Transverse colon (tissue), 4 donors: ENCODE data around the gene FRY. TPM values are rescaled to one million over a fixed set of nuclear protein-coding genes. Genes with fewer than 3 reads are reported as not detected.

Source experiments
- DNase-seq: peaks from one replicate; pipeline ENCODE4 v3.0.0-alpha.2; 2019
- H3K27ac ChIP-seq, 4 donors: fragments of 200-600 bp; sonication (generic); 2 replicates each; pipeline ENCODE4 v1.5.1; 2016 to 2018; ENCODE audit warnings: inconsistent platforms in 4 of 4
- H3K27me3 ChIP-seq: fragments of 200-600 bp; sonication (generic); 2 replicates; pipeline ENCODE4 v1.5.1; 2017; ENCODE audit warnings: inconsistent platforms
- H3K36me3 ChIP-seq, 4 donors: fragments of 200-600 bp; sonication (generic); 2 replicates each; pipeline ENCODE4 v1.5.1; 2017 to 2019; ENCODE audit warnings: inconsistent platforms in 4 of 4
- H3K4me1 ChIP-seq, 4 donors: fragments of 200-600 bp; sonication (generic); 2 replicates each; pipeline ENCODE4 v1.5.1; 2017 to 2020; ENCODE audit warnings: inconsistent platforms in 4 of 4
- H3K4me3 ChIP-seq, 4 donors: fragments of 200-600 bp; sonication (generic); 1 replicate in 1 of 4; 2 replicates in 3 of 4; pipeline versions ENCODE4 v1.5.1 to v1.6.1; 2017 to 2019; ENCODE audit warnings: inconsistent platforms in 4 of 4
- H3K9me3 ChIP-seq, 2 donors: fragments of 200-600 bp; sonication (generic); 2 replicates each; pipeline ENCODE4 v1.5.1; 2017 to 2019; ENCODE audit warnings: inconsistent platforms in 2 of 2
- EP300 ChIP-seq: sonication (generic); formaldehyde crosslinking; IDR thresholded peaks from one replicate; pipeline ENCODE4 v1.6.1; 2017; ENCODE audit warnings: antibody characterized with exemption, low read depth
- POLR2A ChIP-seq: fragments of 450-650 bp; IDR thresholded peaks from one replicate; pipeline ENCODE4 v1.6.1; 2016; ENCODE audit warnings: antibody characterized with exemption, mild to moderate bottlenecking, moderate library complexity
- POLR2AphosphoS5 ChIP-seq, 3 donors: sonication (generic); formaldehyde crosslinking; IDR thresholded peaks; one replicate each; pipeline ENCODE4 v1.6.1; 2016; ENCODE audit warnings: antibody characterized with exemption in 3 of 3
- WGBS, 2 donors: methylation state at CpG; one replicate each; pipeline ENCODE4 v1.1.5; 2018; ENCODE audit warnings: low coverage in 1 of 2; 5-methylcytosine and 5-hydroxymethylcytosine counted together
- in situ Hi-C, 4 donors: fragments of 200-750 bp; cut with MboI; loops; one replicate each; pipeline versions ENCODE4 v1.15.0 to v1.15.1; 2017; ENCODE audit warnings: low sequenced_read_pairs in 3 of 4, low pct_ligation_motif_present in 1 of 4, low pct_unique_long_range_greater_than_20kb in 1 of 4
- intact Hi-C: fragments of 100-400 bp; cut with DNase I; formaldehyde crosslinking; loops from one replicate; pipeline ENCODE4 v1.15.1; 2023; ENCODE audit warnings: low total_unique reads
- total RNA-seq, 4 donors: library from RNA; depleted of rRNA; stranded (reverse); fragments of >200 nt; gene quantifications; one replicate each; pipeline ENCODE4 v1.1.0, GENCODE V29; 2016
- TF ChIP-seq, protein P1 (sequence below), 5 experiments: fragments of 200-600 bp in 3 of 5; fragments of 450-650 bp in 2 of 5; sonication (generic) in 3 of 5; IDR thresholded peaks; 1 replicate in 2 of 5; 2 replicates in 3 of 5; pipeline ENCODE4 v1.5.1; 2016 to 2017; ENCODE audit warnings: antibody characterized with exemption in 5 of 5, inconsistent platforms in 3 of 5, mild to moderate bottlenecking in 2 of 5, moderate library complexity in 1 of 5

FRY gene
- total RNA-seq, 4 donors from 2014 or later: 6.7 to 42.6 (median 12.4) TPM

DNA sequence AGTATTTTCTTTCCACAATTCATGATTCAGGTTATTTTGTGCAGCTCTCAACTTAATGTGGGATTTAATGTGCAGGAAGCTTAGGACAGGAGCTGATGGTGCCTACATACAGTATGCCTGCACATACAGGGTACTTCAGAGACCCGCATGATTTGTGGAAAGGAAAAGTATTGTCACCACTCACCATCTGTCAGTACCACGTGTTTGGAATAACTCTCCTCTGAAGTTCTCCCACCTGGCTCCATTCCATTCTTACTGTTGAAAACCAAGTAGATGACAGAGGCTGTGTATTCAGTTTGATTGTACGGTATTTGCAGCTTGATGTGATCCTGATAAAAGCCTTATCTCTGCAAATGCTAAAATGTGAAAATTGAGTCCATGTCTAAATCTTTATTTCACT, 197.9 kb downstream of the FRY start:
- DNase-seq: no peak
- Histone ChIP-seq H3K36me3 (no peaks in the 10 kb centered on the region), H3K4me1 (no peaks in the 10 kb centered on the region), H3K9me3 (no peaks in the 10 kb centered on the region), H3K27ac (no peak overlapping the region), H3K27me3 (no peaks in the 10 kb centered on the region), H3K4me3 (no peak overlapping the region)
- intact Hi-C loops (no loop called here), in situ Hi-C loops (no loop called here)
- TF ChIP-seq EP300 (no peak), POLR2A (no peak)
- WGBS, 2 donors: 67 to 80% methylated on average over 1 to 3 of the region's 3 CpGs

DNA sequence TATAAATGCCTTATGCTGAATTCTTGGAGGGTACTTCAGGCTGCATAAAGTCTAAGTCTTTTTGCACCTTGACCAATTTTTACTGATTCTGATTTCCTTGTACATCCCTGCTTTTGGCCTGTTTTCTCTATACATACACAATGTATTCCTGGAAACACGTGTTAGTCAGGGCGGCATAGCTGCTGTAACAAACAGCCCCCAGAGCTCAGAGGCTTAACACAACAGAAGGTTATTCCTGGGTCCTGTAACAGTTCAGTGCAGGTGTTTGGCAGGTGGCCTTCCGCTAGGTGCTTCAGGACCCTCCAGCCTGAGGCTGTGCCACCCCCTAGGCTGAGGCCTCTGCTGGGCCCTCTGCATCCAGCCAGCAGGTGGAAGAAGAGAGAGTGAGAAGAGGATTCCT, 200.7 kb downstream of the FRY start:
- no peaks in the 10 kb centered on the region for H3K4me1 ChIP-seq
- in situ Hi-C loops (no loop called here), intact Hi-C loops (no loop called here)
- TF ChIP-seq POLR2A: no peak
- no peak for TF ChIP-seq POLR2AphosphoS5 (IDR thresholded peaks at IDR 0.05)
- no peak for TF ChIP-seq EP300
- TF ChIP-seq, protein P1, sequence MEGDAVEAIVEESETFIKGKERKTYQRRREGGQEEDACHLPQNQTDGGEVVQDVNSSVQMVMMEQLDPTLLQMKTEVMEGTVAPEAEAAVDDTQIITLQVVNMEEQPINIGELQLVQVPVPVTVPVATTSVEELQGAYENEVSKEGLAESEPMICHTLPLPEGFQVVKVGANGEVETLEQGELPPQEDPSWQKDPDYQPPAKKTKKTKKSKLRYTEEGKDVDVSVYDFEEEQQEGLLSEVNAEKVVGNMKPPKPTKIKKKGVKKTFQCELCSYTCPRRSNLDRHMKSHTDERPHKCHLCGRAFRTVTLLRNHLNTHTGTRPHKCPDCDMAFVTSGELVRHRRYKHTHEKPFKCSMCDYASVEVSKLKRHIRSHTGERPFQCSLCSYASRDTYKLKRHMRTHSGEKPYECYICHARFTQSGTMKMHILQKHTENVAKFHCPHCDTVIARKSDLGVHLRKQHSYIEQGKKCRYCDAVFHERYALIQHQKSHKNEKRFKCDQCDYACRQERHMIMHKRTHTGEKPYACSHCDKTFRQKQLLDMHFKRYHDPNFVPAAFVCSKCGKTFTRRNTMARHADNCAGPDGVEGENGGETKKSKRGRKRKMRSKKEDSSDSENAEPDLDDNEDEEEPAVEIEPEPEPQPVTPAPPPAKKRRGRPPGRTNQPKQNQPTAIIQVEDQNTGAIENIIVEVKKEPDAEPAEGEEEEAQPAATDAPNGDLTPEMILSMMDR (IDR thresholded peaks at IDR 0.05): no peak
- H3K36me3 ChIP-seq: peaks cover 0 to 2% (median 0%) of the 10 kb centered on the region in 4 donors
- no peaks in the 10 kb centered on the region for H3K27me3 ChIP-seq
- DNase-seq: no peak
- no peaks in the 10 kb centered on the region for H3K9me3 ChIP-seq
- no peak overlapping the region for H3K4me3 ChIP-seq
- peak overlapping the region in 1 of 4 donors; percentile 5 for H3K27ac ChIP-seq
- 92 to 100% methylated on average over 1 to 3 of the region's 3 CpGs for WGBS, 2 donors

DNA sequence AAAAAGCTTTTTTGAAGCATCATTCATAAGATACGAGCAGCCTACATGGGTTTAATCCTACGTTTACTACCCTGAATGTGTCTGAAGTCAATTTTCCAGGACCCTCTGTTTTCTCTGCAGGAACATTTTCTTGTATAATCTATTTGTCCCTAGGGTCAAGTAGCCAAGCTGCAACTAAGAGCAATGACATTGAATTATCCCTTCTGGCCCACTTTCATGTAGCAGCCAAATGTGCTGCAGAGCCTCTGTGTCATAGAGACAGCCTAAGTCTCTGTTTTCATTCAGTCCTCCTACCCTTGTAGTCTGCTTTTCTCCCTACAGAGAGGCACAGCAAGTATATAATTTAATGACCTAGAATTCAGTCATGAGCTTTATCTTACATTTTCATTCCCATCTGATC, 201.5 kb downstream of the FRY start:
- H3K4me3 ChIP-seq: no peak overlapping the region
- no peak for DNase-seq
- intact Hi-C loops (no loop called here), in situ Hi-C loops (no loop called here)
- H3K4me1 ChIP-seq: no peaks in the 10 kb centered on the region
- TF ChIP-seq EP300: no peak
- no peak for TF ChIP-seq POLR2A
- no peak for TF ChIP-seq POLR2AphosphoS5 (IDR thresholded peaks at IDR 0.05)
- TF ChIP-seq, protein P1 (IDR thresholded peaks at IDR 0.05): no peak
- H3K27me3 ChIP-seq: no peaks in the 10 kb centered on the region
- H3K27ac ChIP-seq: peak overlapping the region in 2 of 4 donors; percentile 5 to 31
- H3K36me3 ChIP-seq: peaks cover 0 to 3% (median 0%) of the 10 kb centered on the region in 4 donors
- WGBS, 2 donors: 62 to 74% methylated on average over 2 of the region's 2 CpGs
- no peaks in the 10 kb centered on the region for H3K9me3 ChIP-seq

DNA sequence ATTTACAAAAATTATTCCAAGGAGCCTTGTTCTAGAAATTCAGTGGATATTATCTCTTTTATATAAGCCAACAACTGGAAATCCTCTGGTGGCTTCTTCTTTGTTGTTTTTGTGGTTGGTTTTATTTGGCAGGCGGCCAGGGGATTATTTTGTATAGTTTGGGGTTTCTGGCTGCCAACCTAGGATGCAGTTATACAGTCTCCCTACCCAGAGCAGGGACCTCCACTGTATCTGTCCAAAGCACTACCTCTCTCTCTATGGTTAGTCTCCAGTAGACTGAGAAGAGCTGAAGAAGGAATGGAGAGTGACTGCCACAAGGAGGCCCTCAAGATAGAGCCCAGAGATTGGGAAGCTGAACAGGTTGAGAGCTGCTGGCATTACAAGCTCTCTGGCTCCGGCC, 203.3 kb downstream of the FRY start:
- DNase-seq: no peak
- TF ChIP-seq EP300 (no peak), POLR2A (no peak)
- TF ChIP-seq, protein P1 (IDR thresholded peaks at IDR 0.05): no peak
- peaks cover 0 to 3% (median 0%) of the 10 kb centered on the region in 4 donors for H3K36me3 ChIP-seq
- no peak overlapping the region for H3K4me3 ChIP-seq
- no peaks in the 10 kb centered on the region for H3K27me3 ChIP-seq
- H3K9me3 ChIP-seq: no peaks in the 10 kb centered on the region
- H3K4me1 ChIP-seq: no peaks in the 10 kb centered on the region
- in situ Hi-C loops (no loop called here), intact Hi-C loops (no loop called here)
- H3K27ac ChIP-seq: no peak overlapping the region
- 75% methylated on average over 2 of the region's 2 CpGs; no CpG with 5 or more reads in 1 of the 2 donors for WGBS, 2 donors

DNA sequence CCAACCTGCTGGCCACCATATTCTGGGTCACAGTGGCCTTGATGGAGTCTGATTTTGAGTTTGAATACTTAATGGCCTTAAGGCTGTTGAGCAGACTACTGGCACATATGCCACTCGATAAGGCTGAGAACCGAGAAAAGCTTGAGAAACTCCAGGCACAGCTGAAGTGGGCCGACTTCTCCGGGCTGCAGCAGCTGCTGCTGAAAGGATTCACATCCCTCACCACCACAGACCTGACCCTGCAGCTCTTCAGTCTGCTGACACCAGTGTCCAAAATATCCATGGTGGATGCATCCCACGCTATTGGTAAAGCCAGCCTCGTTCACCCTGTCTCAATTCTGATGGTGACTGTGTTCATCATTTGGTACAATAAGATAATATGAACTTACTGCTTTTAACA, 206.1 kb downstream of the FRY start:
- Histone ChIP-seq H3K36me3 (peaks cover 0 to 3% (median 0%) of the 10 kb centered on the region in 4 donors), H3K9me3 (no peaks in the 10 kb centered on the region), H3K27me3 (no peaks in the 10 kb centered on the region), H3K4me1 (no peaks in the 10 kb centered on the region), H3K27ac (no peak overlapping the region), H3K4me3 (no peak overlapping the region)
- TF ChIP-seq, protein P1 (IDR thresholded peaks at IDR 0.05): no peak
- TF ChIP-seq EP300: no peak
- intact Hi-C loops (no loop called here), in situ Hi-C loops (no loop called here)
- DNase-seq: no peak
- 92% methylated on average over 6 of the region's 6 CpGs; no CpG with 5 or more reads in 1 of the 2 donors for WGBS, 2 donors
